ENCODE measurements around the gene EYA3.

Gene EYA3

GRCh38 chr1:27940870-27941560 is 147.4 kb downstream of the EYA3 start:
- DNase-seq (ENCODE audit: low read depth) = no peak

- DNase-seq (ENCODE audit: low read depth) = no peak
Observed at GRCh38 chr1:27940297-27940696, 148.1 kb downstream of the EYA3 start.

- DNase-seq (ENCODE audit: low read depth) = no peak
Observed at GRCh38 chr1:27938488-27938887, 149.9 kb downstream of the EYA3 start.

GRCh38 chr1:27937524-27937836 is 150.9 kb downstream of the EYA3 start:
- DNase-seq (ENCODE audit: low read depth) = no peak

GRCh38 chr1:27936370-27936769 is 152.0 kb downstream of the EYA3 start:
- DNase-seq (ENCODE audit: low read depth) = no peak

GRCh38 chr1:27935721-27936120 is 152.7 kb downstream of the EYA3 start:
- DNase-seq (ENCODE audit: low read depth) = no peak

- DNase-seq (ENCODE audit: low read depth) = peak; percentile 66
Observed at GRCh38 chr1:27934818-27935549, 153.4 kb downstream of the EYA3 start, which contains the start of gene SMPDL3B. Gene SMPDL3B, plus strand, starts transcription at chr1:27935000. Its CDS starts 184 bp downstream, at chr1:27935184.

GRCh38 chr1:27931759-27932158 is 156.7 kb downstream of the EYA3 start:
- DNase-seq (ENCODE audit: low read depth) = no peak

- DNase-seq (ENCODE audit: low read depth) = no peak
Observed at GRCh38 chr1:27931184-27931583, 157.2 kb downstream of the EYA3 start.

- DNase-seq (ENCODE audit: low read depth) = no peak
Observed at GRCh38 chr1:27928216-27928954, 160.0 kb downstream of the EYA3 start.

- DNase-seq (ENCODE audit: low read depth) = no peak
Observed at GRCh38 chr1:27922272-27922671, 166.1 kb downstream of the EYA3 start.

All from CMK (cell line).